PC-3 (cell line): ENCODE results near the gene UBE2L3. TPM values are rescaled to one million over a fixed set of nuclear protein-coding genes. Genes with fewer than 3 reads are reported as not detected.

Experiments used
- ATAC-seq: fragments of 200-7000 bp; cut with Tn5 transposase; 2 replicates; pipeline ENCODE4 v1.9.1; 2020; ENCODE audit warnings: mild to moderate bottlenecking, moderate library complexity
- BruUV-seq: library from RNA; stranded (reverse); fragments of 400-500 nt; replicated peaks from 2 replicates; lab custom pipeline; 2021; lab: Mats Ljungman, UMichigan
- CTCF ChIA-PET: fragments of 300-600 bp; sonication (Branson Sonifier 250); formaldehyde crosslinking; loops from one replicate; lab custom pipeline; 2022; ENCODE audit warnings: antibody characterized with exemption; lab: Charles Lee
- POLR2A ChIA-PET: fragments of 300-600 bp; sonication (Branson Sonifier 250); formaldehyde crosslinking; loops from one replicate; lab custom pipeline; 2022; ENCODE audit warnings: antibody characterized with exemption; ENCODE audit not compliant: unreplicated experiment; lab: Charles Lee
- DNase-seq: peaks from one replicate; pipeline ENCODE4 v3.0.0-alpha.2; 2015
- H2AFZ ChIP-seq: fragments of 300-600 bp; sonication (generic); 2 replicates; pipeline ENCODE4 v1.6.0; 2016; ENCODE audit warnings: antibody characterized with exemption, low read length
- H3F3A ChIP-seq: fragments of 300-600 bp; sonication (generic); one replicate; pipeline ENCODE4 v1.6.0; 2017; ENCODE audit warnings: antibody characterized with exemption, low read length, control low read depth, mild to moderate bottlenecking; ENCODE audit not compliant: unreplicated experiment
- H3K27ac ChIP-seq: fragments of 300-600 bp; sonication (generic); 2 replicates; pipeline ENCODE4 v1.5.1; 2016; ENCODE audit warnings: mild to moderate bottlenecking, low read length
- H3K27me3 ChIP-seq: fragments of 300-600 bp; sonication (generic); 2 replicates; pipeline ENCODE4 v1.6.1; 2016; ENCODE audit warnings: low read length, mixed read lengths
- H3K36me3 ChIP-seq: fragments of 300-600 bp; sonication (generic); 2 replicates; pipeline ENCODE4 v1.6.1; 2016; ENCODE audit warnings: low read depth, mixed run types, low read length, mixed read lengths
- H3K4me1 ChIP-seq: fragments of 300-600 bp; sonication (generic); 2 replicates; pipeline ENCODE4 v1.5.1; 2016; ENCODE audit warnings: low read length; ENCODE audit not compliant: insufficient read depth
- H3K4me2 ChIP-seq: fragments of 300-600 bp; sonication (generic); 2 replicates; pipeline ENCODE4 v1.6.0; 2016; ENCODE audit warnings: low read length
- H3K4me3 ChIP-seq: fragments of 300-600 bp; sonication (generic); 2 replicates; pipeline ENCODE4 v1.5.1; 2016; ENCODE audit warnings: mild to moderate bottlenecking, low read length, mixed read lengths
- H3K79me2 ChIP-seq: fragments of 300-600 bp; sonication (generic); 2 replicates; pipeline ENCODE4 v1.6.1; 2017; ENCODE audit warnings: low read length, mixed read lengths
- H3K9ac ChIP-seq: fragments of 300-600 bp; sonication (generic); 2 replicates; pipeline ENCODE4 v1.6.0; 2016; ENCODE audit warnings: mild to moderate bottlenecking, low read length
- H3K9me2 ChIP-seq: fragments of 300-600 bp; sonication (generic); replicated peaks from 2 replicates; pipeline ENCODE4 v1.6.1; 2016; ENCODE audit warnings: mixed run types, low read length, mixed read lengths
- H3K9me3 ChIP-seq: fragments of 300-600 bp; sonication (generic); 2 replicates; pipeline ENCODE4 v1.6.1; 2016; ENCODE audit warnings: low read length, mixed read lengths
- H4K20me1 ChIP-seq: fragments of 300-600 bp; sonication (generic); 2 replicates; pipeline ENCODE4 v1.6.1; 2016; ENCODE audit warnings: low read length, mixed read lengths
- CTCF ChIP-seq: fragments of 300-600 bp; sonication (generic); conservative IDR thresholded peaks from 2 replicates; pipeline ENCODE4 v1.5.1; 2017; ENCODE audit warnings: antibody characterized with exemption, low read depth, mild to moderate bottlenecking, low read length
- EZH2 ChIP-seq: fragments of 300-600 bp; sonication (generic); IDR thresholded peaks from one replicate; pipeline ENCODE4 v1.6.1; 2017; ENCODE audit warnings: antibody characterized with exemption, mild to moderate bottlenecking, low read length; ENCODE audit not compliant: unreplicated experiment
- EZH2phosphoT487 ChIP-seq: fragments of 300-600 bp; sonication (generic); IDR thresholded peaks from 2 replicates; pipeline ENCODE4 v1.6.1; 2018; ENCODE audit warnings: mild to moderate bottlenecking, antibody characterized with exemption, low read length, borderline replicate concordance
- intact Hi-C: fragments of 100-400 bp; cut with micrococcal nuclease; formaldehyde crosslinking; loops from 2 replicates; pipeline ENCODE4 v1.9.0; 2023
- total RNA-seq: library from RNA; depleted of rRNA; stranded (reverse); fragments of >200 nt; gene quantifications from 2 replicates; pipeline ENCODE4 v1.2.3, GENCODE V29; 2014

UBE2L3 gene
- total RNA-seq, 1 experiment from 2014 or later, result 72.0 TPM

- DNase-seq (no peak), ATAC-seq (no peak)
- H3K4me1 ChIP-seq, result no peaks in the 10 kb centered on the region
- POLR2A ChIA-PET, result no interaction called here
- intact Hi-C loops, result no loop called here
- TF ChIP-seq EZH2 (no peak), EZH2phosphoT487 (no peak), CTCF (no peak)
- H3K9me3 ChIP-seq, result no peaks in the 10 kb centered on the region
- H3K9ac ChIP-seq, result no peak overlapping the region
- H3K9me2 ChIP-seq, result no peaks in the 10 kb centered on the region
- no TSS peak for BruUV-seq
- no peaks in the 10 kb centered on the region for H3K27me3 ChIP-seq
- no peaks in the 10 kb centered on the region for H3F3A ChIP-seq
- H3K4me2 ChIP-seq, result no peak overlapping the region
- no peak overlapping the region for H3K27ac ChIP-seq
- H3K79me2 ChIP-seq, result peaks cover 50% of the 10 kb centered on the region
- peaks cover 4% of the 10 kb centered on the region; the same call in 1 of the 2 replicates for H3K36me3 ChIP-seq
- H4K20me1 ChIP-seq, result peaks cover 5% of the 10 kb centered on the region; the same call in 1 of the 2 replicates
- no peak overlapping the region for H2AFZ ChIP-seq
- H3K4me3 ChIP-seq, result no peak overlapping the region
- CTCF ChIA-PET, result no interaction called here
Measured at GRCh38 chr22:21621025-21621424, 53.5 kb downstream of the UBE2L3 start.

- ATAC-seq, result peak; percentile 25
- peaks cover 5% of the 10 kb centered on the region; the same call in 1 of the 2 replicates for H3K36me3 ChIP-seq
- ChIA-PET CTCF (no interaction called here), POLR2A (no interaction called here)
- no peak for TF ChIP-seq EZH2
- TF ChIP-seq CTCF, result no peak
- TF ChIP-seq EZH2phosphoT487, result no peak
- H3K9ac ChIP-seq, result no peak overlapping the region
- DNase-seq, result no peak
- H4K20me1 ChIP-seq, result peaks cover 5% of the 10 kb centered on the region; the same call in 1 of the 2 replicates
- peaks cover 58% of the 10 kb centered on the region for H3K79me2 ChIP-seq
- no peak overlapping the region for H3K4me2 ChIP-seq
- H3F3A ChIP-seq, result no peaks in the 10 kb centered on the region
- no peaks in the 10 kb centered on the region for H3K9me3 ChIP-seq
- no peaks in the 10 kb centered on the region for H3K27me3 ChIP-seq
- H3K4me1 ChIP-seq, result no peaks in the 10 kb centered on the region
- no peak overlapping the region for H2AFZ ChIP-seq
- H3K9me2 ChIP-seq, result no peaks in the 10 kb centered on the region
- no peak overlapping the region for H3K4me3 ChIP-seq
- H3K27ac ChIP-seq, result no peak overlapping the region
- intact Hi-C loops, result no loop called here
- TSS peak; percentile 20 for BruUV-seq
Measured at GRCh38 chr22:21622011-21622918, 54.8 kb downstream of the UBE2L3 start.
